ENCODE results near the gene MYT1. TPM values are rescaled to one million over a fixed set of nuclear protein-coding genes. Genes with fewer than 3 reads are reported as not detected.
"Not testable (repeated sequence)": the region's sequence is repeated elsewhere in the genome, so short reads cannot be mapped to it uniquely, and the experiment has no call there.

The MYT1 gene
- total RNA-seq, 2 donors from 2014 or later = 0.27 to 0.74 TPM

DNA sequence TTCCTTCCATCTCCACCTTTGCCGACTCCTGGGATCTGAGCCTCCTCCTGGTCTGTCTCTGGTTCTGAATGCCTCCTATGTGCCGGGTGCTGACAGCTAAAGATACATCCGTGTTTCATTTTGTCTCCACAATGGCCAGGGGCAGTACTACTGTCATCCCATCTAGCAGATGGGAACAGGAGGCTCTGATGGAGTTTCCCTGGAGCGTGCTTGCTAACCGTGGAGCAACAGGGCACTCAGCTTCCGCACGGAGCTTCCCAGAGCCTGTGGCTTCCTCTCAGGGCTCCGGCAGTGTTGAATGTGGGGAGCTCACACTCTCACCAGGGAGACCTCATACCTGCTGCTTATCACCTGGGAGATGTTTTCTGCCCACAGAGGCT is 45.0 kb upstream of the MYT1 start:
- Histone ChIP-seq H3K4me1 (replicated peaks) (no peaks in the 10 kb centered on the region), H3K9me3 (no peaks in the 10 kb centered on the region), H3K27ac (no peak overlapping the region), H3K4me3 (no peak overlapping the region), H3K27me3 (replicated peaks; ENCODE audit: insufficient read depth) (no peaks in the 10 kb centered on the region), H3K36me3 (no peaks in the 10 kb centered on the region)
- DNase-seq (ENCODE audit: low spot score) = no peak
- intact Hi-C loops (cut with DNase I) = no loop called here
- 82% methylated on average over 8 of the region's 8 CpGs for WGBS
- TF ChIP-seq, protein P1, sequence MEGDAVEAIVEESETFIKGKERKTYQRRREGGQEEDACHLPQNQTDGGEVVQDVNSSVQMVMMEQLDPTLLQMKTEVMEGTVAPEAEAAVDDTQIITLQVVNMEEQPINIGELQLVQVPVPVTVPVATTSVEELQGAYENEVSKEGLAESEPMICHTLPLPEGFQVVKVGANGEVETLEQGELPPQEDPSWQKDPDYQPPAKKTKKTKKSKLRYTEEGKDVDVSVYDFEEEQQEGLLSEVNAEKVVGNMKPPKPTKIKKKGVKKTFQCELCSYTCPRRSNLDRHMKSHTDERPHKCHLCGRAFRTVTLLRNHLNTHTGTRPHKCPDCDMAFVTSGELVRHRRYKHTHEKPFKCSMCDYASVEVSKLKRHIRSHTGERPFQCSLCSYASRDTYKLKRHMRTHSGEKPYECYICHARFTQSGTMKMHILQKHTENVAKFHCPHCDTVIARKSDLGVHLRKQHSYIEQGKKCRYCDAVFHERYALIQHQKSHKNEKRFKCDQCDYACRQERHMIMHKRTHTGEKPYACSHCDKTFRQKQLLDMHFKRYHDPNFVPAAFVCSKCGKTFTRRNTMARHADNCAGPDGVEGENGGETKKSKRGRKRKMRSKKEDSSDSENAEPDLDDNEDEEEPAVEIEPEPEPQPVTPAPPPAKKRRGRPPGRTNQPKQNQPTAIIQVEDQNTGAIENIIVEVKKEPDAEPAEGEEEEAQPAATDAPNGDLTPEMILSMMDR (IDR thresholded peaks at IDR 0.05) = no peak
- TF ChIP-seq POLR2AphosphoS5 (IDR thresholded peaks at IDR 0.05) (no peak), POLR2A (IDR thresholded peaks at IDR 0.05) (no peak)

DNA sequence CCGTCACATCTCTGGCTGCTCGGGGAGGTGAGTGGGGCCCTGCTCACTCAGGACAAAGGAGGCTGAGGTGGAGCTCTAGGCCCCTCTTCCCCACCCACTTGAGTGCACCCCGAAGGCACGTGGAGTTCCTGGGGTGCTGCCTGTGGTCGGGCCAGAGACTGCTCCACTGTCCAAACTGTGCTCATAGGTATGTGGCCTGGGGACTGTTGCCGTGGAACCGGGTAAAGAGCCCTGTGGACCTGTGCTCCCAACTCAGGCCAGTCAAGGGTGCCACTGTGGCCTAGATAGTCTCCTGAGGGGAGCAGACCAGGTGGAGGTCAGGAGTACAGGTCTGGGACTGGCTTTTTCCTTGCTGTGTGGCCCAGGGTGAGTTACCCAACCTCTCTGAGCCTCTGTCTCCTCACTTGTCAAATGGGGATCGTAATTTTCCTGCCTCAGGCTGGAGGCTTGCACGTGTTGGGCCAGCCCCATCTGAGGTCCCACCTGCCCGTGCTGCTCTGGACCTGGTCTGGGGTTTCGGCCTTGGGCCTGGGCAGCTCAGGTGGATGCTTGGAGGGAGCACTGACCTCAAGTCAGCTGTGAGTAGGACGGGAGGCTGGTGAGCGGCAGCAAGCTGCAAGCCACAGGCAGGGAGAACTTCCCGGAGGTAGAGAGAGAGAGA is 44.4 kb upstream of the MYT1 start:
- DNase-seq (ENCODE audit: low spot score) = no peak
- no peaks in the 10 kb centered on the region for H3K4me1 ChIP-seq (replicated peaks)
- intact Hi-C loops (cut with DNase I) = loop anchor here (2.0 kb wide), 1 partner anchor 81 kb away; no protein-coding TSS in a partner anchor
- 64% methylated on average over 14 of the region's 14 CpGs for WGBS
- TF ChIP-seq POLR2A (IDR thresholded peaks at IDR 0.05) (no peak), POLR2AphosphoS5 (IDR thresholded peaks at IDR 0.05) (no peak)
- TF ChIP-seq, protein P1 (IDR thresholded peaks at IDR 0.05) = no peak
- H3K4me3 ChIP-seq = no peak overlapping the region
- H3K27ac ChIP-seq = no peak overlapping the region
- no peaks in the 10 kb centered on the region for H3K27me3 ChIP-seq (replicated peaks; ENCODE audit: insufficient read depth)
- H3K9me3 ChIP-seq = no peaks in the 10 kb centered on the region
- H3K36me3 ChIP-seq = no peaks in the 10 kb centered on the region

DNA sequence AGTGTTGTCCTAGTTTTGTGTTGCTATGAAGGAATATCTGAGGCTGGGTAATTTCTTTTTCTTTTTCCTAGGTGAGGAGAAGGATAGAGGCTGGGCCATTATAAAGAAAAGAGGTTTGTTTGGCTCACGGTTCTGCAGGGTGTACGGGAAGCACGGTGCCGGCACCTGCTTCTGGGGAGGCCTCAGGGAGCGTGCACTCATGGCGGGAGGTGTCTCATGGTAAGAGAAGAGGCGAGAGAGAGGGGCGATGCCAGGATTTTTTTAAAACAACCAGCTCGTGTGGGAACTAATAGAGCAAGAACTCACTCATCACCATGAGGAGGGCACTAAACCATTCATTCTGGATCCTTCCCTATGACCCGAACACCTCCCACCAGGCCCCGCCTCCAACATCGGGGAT is 42.7 kb upstream of the MYT1 start:
- TF ChIP-seq POLR2AphosphoS5 (IDR thresholded peaks at IDR 0.05) = no peak
- TF ChIP-seq, protein P1 (IDR thresholded peaks at IDR 0.05) = no peak
- no peak for TF ChIP-seq POLR2A (IDR thresholded peaks at IDR 0.05)
- DNase-seq (ENCODE audit: low spot score) = no peak
- no peaks in the 10 kb centered on the region for H3K36me3 ChIP-seq
- intact Hi-C loops (cut with DNase I) = loop anchor here (2.0 kb wide), 1 partner anchor 83 kb away; no protein-coding TSS in a partner anchor
- no peaks in the 10 kb centered on the region for H3K9me3 ChIP-seq
- H3K4me1 ChIP-seq (replicated peaks) = no peaks in the 10 kb centered on the region
- H3K27ac ChIP-seq = no peak overlapping the region
- H3K4me3 ChIP-seq = no peak overlapping the region
- H3K27me3 ChIP-seq (replicated peaks; ENCODE audit: insufficient read depth) = no peaks in the 10 kb centered on the region
- 78% methylated on average over 12 of the region's 12 CpGs for WGBS

DNA sequence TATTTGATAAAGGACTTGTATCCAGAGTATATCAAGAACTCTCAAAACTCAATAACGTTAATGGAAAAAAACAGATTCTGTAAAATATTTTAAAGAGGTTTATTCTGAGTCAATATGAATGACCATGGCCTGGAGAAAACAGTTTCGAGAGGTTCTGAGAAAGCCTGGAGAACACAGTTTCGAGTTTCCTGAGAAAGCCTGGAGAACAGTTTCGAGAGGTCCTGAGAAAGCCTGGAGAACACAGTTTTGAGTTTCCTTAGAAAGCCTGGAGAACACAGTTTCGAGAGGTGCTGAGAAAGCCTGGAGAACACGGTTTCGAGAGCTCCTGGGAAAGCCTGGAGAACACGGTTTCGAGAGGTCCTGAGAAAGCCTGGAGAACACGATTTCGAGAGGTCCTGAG is 41.3 kb upstream of the MYT1 start:
- intact Hi-C loops (cut with DNase I); H3K27me3 ChIP-seq (replicated peaks; ENCODE audit: insufficient read depth); DNase-seq (ENCODE audit: low spot score); H3K4me1 ChIP-seq (replicated peaks); H3K36me3 ChIP-seq; H3K27ac ChIP-seq; H3K4me3 ChIP-seq; H3K9me3 ChIP-seq: not testable (repeated sequence)
- 92% methylated on average over 11 of the region's 11 CpGs for WGBS

DNA sequence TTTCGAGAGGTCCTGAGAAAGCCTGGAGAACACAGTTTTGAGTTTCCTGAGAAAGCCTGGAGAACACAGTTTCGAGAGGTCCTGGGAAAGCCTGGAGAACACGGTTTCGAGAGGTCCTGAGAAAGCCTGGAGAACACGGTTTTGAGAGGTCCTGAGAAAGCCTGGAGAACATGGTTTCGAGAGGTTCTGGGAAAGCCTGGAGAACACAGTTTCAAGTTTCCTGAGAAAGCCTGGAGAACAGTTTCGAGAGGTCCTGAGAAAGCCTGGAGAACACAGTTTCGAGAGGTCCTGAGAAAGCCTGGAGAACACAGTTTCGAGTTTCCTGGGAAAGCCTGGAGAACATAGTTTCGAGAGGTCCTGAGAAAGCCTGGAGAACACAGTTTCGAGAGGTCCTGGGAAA is 40.7 kb upstream of the MYT1 start:
- H3K27ac ChIP-seq; H3K9me3 ChIP-seq; H3K27me3 ChIP-seq (replicated peaks; ENCODE audit: insufficient read depth); DNase-seq (ENCODE audit: low spot score); H3K4me1 ChIP-seq (replicated peaks); H3K36me3 ChIP-seq; intact Hi-C loops (cut with DNase I); H3K4me3 ChIP-seq: not testable (repeated sequence)
- 90% methylated on average over 11 of the region's 11 CpGs for WGBS

DNA sequence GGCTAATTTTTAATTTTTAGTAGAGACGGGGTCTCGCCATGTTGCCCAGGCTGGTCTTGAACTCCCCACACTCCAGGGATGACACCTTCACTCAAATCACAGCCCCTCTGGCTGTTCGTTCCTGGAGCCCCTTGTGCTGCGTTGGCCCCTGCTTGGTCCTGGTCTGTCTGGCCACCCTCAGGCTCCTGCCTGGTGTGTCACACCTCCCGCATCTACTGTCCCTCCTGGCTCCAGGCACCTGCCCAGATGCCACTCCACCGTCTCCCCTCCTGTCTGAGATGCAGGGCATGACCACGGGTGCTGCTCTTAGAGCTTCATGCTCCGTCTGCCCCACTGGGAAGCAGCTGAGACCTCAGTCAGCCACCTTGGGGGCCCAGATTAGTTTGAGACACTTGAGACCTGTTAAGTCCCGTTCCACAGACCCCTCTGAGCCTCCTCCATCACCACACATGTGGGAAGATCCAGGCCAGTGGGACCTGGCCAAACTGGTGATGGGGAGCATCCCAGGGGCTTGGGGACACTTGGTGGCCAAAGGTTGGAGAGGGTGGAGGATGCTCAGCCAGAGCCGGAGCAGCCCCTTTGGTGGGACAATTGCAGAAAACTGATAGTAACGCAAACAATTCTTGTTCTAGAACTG is 35.0 kb upstream of the MYT1 start:
- Histone ChIP-seq H3K27ac (no peak overlapping the region), H3K27me3 (replicated peaks; ENCODE audit: insufficient read depth) (no peaks in the 10 kb centered on the region), H3K36me3 (no peaks in the 10 kb centered on the region), H3K9me3 (no peaks in the 10 kb centered on the region), H3K4me1 (replicated peaks) (no peaks in the 10 kb centered on the region), H3K4me3 (no peak overlapping the region)
- no peak for TF ChIP-seq POLR2AphosphoS5 (IDR thresholded peaks at IDR 0.05)
- TF ChIP-seq POLR2A (IDR thresholded peaks at IDR 0.05) = no peak
- TF ChIP-seq, protein P1 (IDR thresholded peaks at IDR 0.05) = no peak
- no peak for DNase-seq (ENCODE audit: low spot score)
- intact Hi-C loops (cut with DNase I) = no loop called here
- WGBS = 86% methylated on average over 11 of the region's 11 CpGs
